PFSK-1 (cell line): ENCODE measurements around the gene PODN.

Source experiments
- FOXP2 ChIP-seq: optimal IDR thresholded peaks from 2 replicates; pipeline ENCODE3; 2011; ENCODE audit warnings: borderline replicate concordance, control low read depth, inconsistent platforms; ENCODE audit not compliant: insufficient read depth; ENCODE audit errors: extremely low read length, extremely low read depth
- POLR2AphosphoS5 ChIP-seq: IDR thresholded peaks from 2 replicates; pipeline ENCODE4 v1.6.1; 2012; ENCODE audit warnings: low read depth, mild to moderate bottlenecking, control low read depth, low read length, moderate library complexity
- REST ChIP-seq, 2 experiments: IDR thresholded peaks; 2 replicates each; pipeline versions ENCODE4 v1.6.1 to v1.8.0; 2011 to 2012; ENCODE audit warnings: low read depth in 2 of 2, low read length in 2 of 2, control low read depth in 1 of 2, inconsistent platforms in 1 of 2, mild to moderate bottlenecking in 1 of 2, moderate library complexity in 1 of 2; ENCODE audit not compliant: insufficient read depth in 1 of 2
- SIN3A ChIP-seq: IDR thresholded peaks from 2 replicates; pipeline ENCODE4 v1.6.1; 2012; ENCODE audit warnings: mild to moderate bottlenecking, low read length, moderate library complexity, borderline replicate concordance; ENCODE audit not compliant: insufficient read depth
- TAF1 ChIP-seq: IDR thresholded peaks from 2 replicates; pipeline ENCODE4 v1.6.1; 2012; ENCODE audit warnings: low read length, control low read depth, borderline replicate concordance; ENCODE audit not compliant: insufficient read depth

The PODN gene

GRCh38 chr1:53069663-53070327 lies 7.8 kb downstream of the PODN start:
- TF ChIP-seq SIN3A: no peak
- no peak for TF ChIP-seq TAF1
- TF ChIP-seq REST (IDR thresholded peaks at IDR 0.05; ENCODE audit: insufficient read depth in 1 of 2, low read depth in 2 of 2, low read length in 2 of 2): no peak
- no peak for TF ChIP-seq POLR2AphosphoS5
- no peak for TF ChIP-seq FOXP2

- TF ChIP-seq REST (IDR thresholded peaks at IDR 0.05; ENCODE audit: insufficient read depth in 1 of 2, low read depth in 2 of 2, low read length in 2 of 2) (no peak), FOXP2 (no peak), SIN3A (no peak), POLR2AphosphoS5 (no peak), TAF1 (no peak)
Observed at GRCh38 chr1:53070621-53071020, 8.6 kb downstream of the PODN start.

- TF ChIP-seq POLR2AphosphoS5 (no peak), SIN3A (no peak), FOXP2 (no peak), REST (IDR thresholded peaks at IDR 0.05; ENCODE audit: insufficient read depth in 1 of 2, low read depth in 2 of 2, low read length in 2 of 2) (no peak), TAF1 (no peak)
Observed at GRCh38 chr1:53071167-53071865, 9.3 kb downstream of the PODN start.

- TF ChIP-seq FOXP2 (no peak), TAF1 (no peak), POLR2AphosphoS5 (no peak), SIN3A (no peak), REST (IDR thresholded peaks at IDR 0.05; ENCODE audit: insufficient read depth in 1 of 2, low read depth in 2 of 2, low read length in 2 of 2) (no peak)
Observed at GRCh38 chr1:53071915-53072314, 9.9 kb downstream of the PODN start.
